GM23338 (cell line): ENCODE measurements around the gene CRYGD. TPM values are rescaled to one million over a fixed set of nuclear protein-coding genes. Genes with fewer than 3 reads are reported as not detected.
"Not testable (repeated sequence)": the region's sequence is repeated elsewhere in the genome, so short reads cannot be mapped to it uniquely, and the experiment has no call there.

Experiments
- ATAC-seq: fragments of 200-7000 bp; cut with Tn5 transposase; 3 replicates; pipeline ENCODE4 v1.9.1; 2020
- DNase-seq: peaks from one replicate; pipeline ENCODE4 v3.0.0-alpha.2; 2015; ENCODE audit warnings: low spot score
- H2AFZ ChIP-seq: fragments of 200-600 bp; sonication (generic); 2 replicates; pipeline ENCODE4 v1.8.0; 2016; ENCODE audit warnings: antibody characterized with exemption, mild to moderate bottlenecking, moderate library complexity
- H3F3A ChIP-seq: fragments of 200-600 bp; sonication (generic); replicated peaks from 2 replicates; pipeline ENCODE4 v1.8.0; 2017; ENCODE audit warnings: antibody characterized with exemption, mixed run types, low read depth
- H3K27ac ChIP-seq: fragments of 200-600 bp; sonication (generic); 2 replicates; pipeline ENCODE4 v1.6.1; 2016; ENCODE audit warnings: low read depth
- H3K27me3 ChIP-seq: fragments of 200-600 bp; sonication (generic); 2 replicates; pipeline ENCODE4 v1.8.0; 2016; ENCODE audit warnings: mild to moderate bottlenecking, mixed run types, moderate library complexity; ENCODE audit not compliant: insufficient read depth
- H3K36me3 ChIP-seq: fragments of 200-600 bp; sonication (generic); 2 replicates; pipeline ENCODE4 v1.8.0; 2016; ENCODE audit warnings: mild to moderate bottlenecking; ENCODE audit not compliant: insufficient read depth
- H3K4me1 ChIP-seq: fragments of 200-600 bp; sonication (generic); 2 replicates; pipeline ENCODE4 v1.8.0; 2016; ENCODE audit warnings: mild to moderate bottlenecking, moderate library complexity; ENCODE audit not compliant: insufficient read depth
- H3K4me2 ChIP-seq: fragments of 200-600 bp; sonication (generic); 2 replicates; pipeline ENCODE4 v1.7.1; 2017; ENCODE audit warnings: mixed run types
- H3K4me3 ChIP-seq: fragments of 200-600 bp; sonication (generic); 2 replicates; pipeline ENCODE4 v1.6.1; 2016; ENCODE audit warnings: mixed run types
- H3K79me2 ChIP-seq: fragments of 200-600 bp; sonication (generic); replicated peaks from 2 replicates; pipeline ENCODE4 v1.8.0; 2017; ENCODE audit warnings: mild to moderate bottlenecking; ENCODE audit not compliant: insufficient read depth
- H3K9me2 ChIP-seq: fragments of 200-600 bp; sonication (generic); 2 replicates; pipeline ENCODE4 v1.8.0; 2017; ENCODE audit not compliant: insufficient read depth
- H4K20me1 ChIP-seq: fragments of 200-600 bp; sonication (generic); replicated peaks from 2 replicates; pipeline ENCODE4 v1.8.0; 2017; ENCODE audit warnings: mild to moderate bottlenecking; ENCODE audit not compliant: insufficient read depth
- H3K27ac Mint-ChIP-seq: 2 replicates; pipeline ENCODE4 v1.8.0; 2020; ENCODE audit warnings: inconsistent platforms, mild to moderate bottlenecking, moderate library complexity, mixed read lengths
- H3K27me3 Mint-ChIP-seq: 3 replicates; pipeline ENCODE4 v1.8.0; 2022; ENCODE audit warnings: low read depth, mild to moderate bottlenecking, moderate library complexity, mixed read lengths, inconsistent platforms; ENCODE audit not compliant: insufficient read depth, poor library complexity
- H3K36me3 Mint-ChIP-seq: 3 replicates; pipeline ENCODE4 v1.8.0; 2021; ENCODE audit warnings: low read depth, mild to moderate bottlenecking, inconsistent platforms, moderate library complexity, mixed read lengths
- H3K4me1 Mint-ChIP-seq: 3 replicates; pipeline ENCODE4 v1.8.0; 2020; ENCODE audit warnings: mild to moderate bottlenecking, inconsistent platforms, mixed read lengths
- H3K4me3 Mint-ChIP-seq: 3 replicates; pipeline ENCODE4 v1.8.0; 2021; ENCODE audit warnings: moderate library complexity, mild to moderate bottlenecking, inconsistent platforms, mixed read lengths
- H3K9me3 Mint-ChIP-seq: 3 replicates; pipeline ENCODE4 v1.8.0; 2020; ENCODE audit warnings: moderate library complexity, mild to moderate bottlenecking, inconsistent platforms, mixed read lengths
- EZH2 ChIP-seq: fragments of 200-600 bp; sonication (generic); IDR thresholded peaks from one replicate; pipeline ENCODE4 v1.8.0; 2017; ENCODE audit warnings: antibody characterized with exemption, mild to moderate bottlenecking, low read depth; ENCODE audit not compliant: unreplicated experiment
- EZH2phosphoT487 ChIP-seq: fragments of 200-600 bp; sonication (generic); IDR thresholded peaks from one replicate; pipeline ENCODE4 v1.8.1; 2018; ENCODE audit warnings: antibody characterized with exemption; ENCODE audit not compliant: unreplicated experiment
- NANOG ChIP-seq: IDR thresholded peaks from 2 replicates; pipeline ENCODE4 v1.6.1; 2016; ENCODE audit warnings: antibody characterized with exemption, borderline replicate concordance
- ZNF331 ChIP-seq: fragments of 250-450 bp; sonication (Bioruptor Pico); IDR thresholded peaks from 2 replicates; pipeline ENCODE4 v1.5.0; 2020; ENCODE audit warnings: low read depth, mild to moderate bottlenecking, moderate library complexity
- polyA plus RNA-seq: library from polyadenylated mRNA; unstranded; fragments of >200 nt; fragmentation: Nextera tagmentation; extraction: Ambion mirVana; gene quantifications from 2 replicates; pipeline ENCODE4 v1.2.1, GENCODE V29; 2016
- total RNA-seq: library from RNA; depleted of rRNA; stranded (reverse); fragments of >200 nt; shearing (Covaris generic); gene quantifications from 2 replicates; pipeline ENCODE4 v1.2.3, GENCODE V29; 2014
- TF ChIP-seq, protein P1 (sequence below): IDR thresholded peaks from one replicate; pipeline ENCODE4 v1.6.1; 2018; ENCODE audit warnings: antibody characterized with exemption; ENCODE audit not compliant: unreplicated experiment
- TF ChIP-seq, protein P2 (sequence below), 2 experiments: fragments of 200-600 bp in 1 of 2; sonication (generic) in 1 of 2; conservative IDR thresholded peaks; 2 replicates each; pipeline versions ENCODE4 v1.5.1 to v1.6.1; 2016 to 2017; ENCODE audit warnings: antibody characterized with exemption in 2 of 2, low read depth in 2 of 2, mild to moderate bottlenecking in 2 of 2, moderate library complexity in 1 of 2
- TF ChIP-seq, protein P3 (sequence below): fragments of 250-450 bp; sonication (Bioruptor Pico); IDR thresholded peaks from 2 replicates; pipeline ENCODE4 v1.5.0; 2020; ENCODE audit warnings: mild to moderate bottlenecking, moderate library complexity

Gene CRYGD
- total and polyA plus RNA-seq, 2 experiments from 2014 or later, result 3.4 to 23.9 TPM

DNA sequence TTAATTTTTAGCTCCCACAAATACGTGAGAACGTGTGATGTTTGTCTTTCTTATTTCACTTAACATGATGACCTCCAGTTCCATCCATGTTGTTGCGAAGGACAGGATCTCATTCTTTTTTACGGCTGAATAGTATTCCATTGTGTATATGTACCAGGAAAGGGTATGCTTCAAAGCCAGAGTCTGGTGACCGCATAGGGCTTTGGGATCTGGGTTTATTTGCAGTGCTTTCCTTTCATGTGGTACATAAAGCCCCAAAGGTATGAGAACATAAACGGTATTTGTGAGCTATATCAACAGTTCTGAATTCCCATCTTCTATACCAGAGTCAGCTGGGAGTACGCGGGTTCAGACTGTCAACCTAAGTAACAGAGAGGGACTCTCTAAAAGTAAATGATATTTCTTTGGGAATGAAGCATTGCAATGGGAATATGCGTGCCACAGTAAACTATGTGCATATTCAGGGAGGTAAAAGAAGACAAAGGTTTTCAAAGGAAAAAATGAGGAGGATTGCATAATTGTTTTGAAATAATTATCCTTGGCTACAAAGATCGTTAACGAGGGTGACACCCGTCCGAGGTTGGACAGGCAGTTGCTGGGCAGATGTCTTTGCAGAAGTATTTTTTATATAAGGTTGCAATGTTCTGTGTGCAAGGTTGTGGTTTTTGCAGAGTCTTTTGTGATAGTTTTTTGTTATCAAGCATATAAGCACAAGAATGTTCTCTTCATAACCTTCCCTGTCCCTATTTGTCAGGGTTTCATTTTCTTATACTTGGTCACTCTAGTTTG is 24.4 kb downstream of the CRYGD start (continued):
- TF ChIP-seq, protein P1, sequence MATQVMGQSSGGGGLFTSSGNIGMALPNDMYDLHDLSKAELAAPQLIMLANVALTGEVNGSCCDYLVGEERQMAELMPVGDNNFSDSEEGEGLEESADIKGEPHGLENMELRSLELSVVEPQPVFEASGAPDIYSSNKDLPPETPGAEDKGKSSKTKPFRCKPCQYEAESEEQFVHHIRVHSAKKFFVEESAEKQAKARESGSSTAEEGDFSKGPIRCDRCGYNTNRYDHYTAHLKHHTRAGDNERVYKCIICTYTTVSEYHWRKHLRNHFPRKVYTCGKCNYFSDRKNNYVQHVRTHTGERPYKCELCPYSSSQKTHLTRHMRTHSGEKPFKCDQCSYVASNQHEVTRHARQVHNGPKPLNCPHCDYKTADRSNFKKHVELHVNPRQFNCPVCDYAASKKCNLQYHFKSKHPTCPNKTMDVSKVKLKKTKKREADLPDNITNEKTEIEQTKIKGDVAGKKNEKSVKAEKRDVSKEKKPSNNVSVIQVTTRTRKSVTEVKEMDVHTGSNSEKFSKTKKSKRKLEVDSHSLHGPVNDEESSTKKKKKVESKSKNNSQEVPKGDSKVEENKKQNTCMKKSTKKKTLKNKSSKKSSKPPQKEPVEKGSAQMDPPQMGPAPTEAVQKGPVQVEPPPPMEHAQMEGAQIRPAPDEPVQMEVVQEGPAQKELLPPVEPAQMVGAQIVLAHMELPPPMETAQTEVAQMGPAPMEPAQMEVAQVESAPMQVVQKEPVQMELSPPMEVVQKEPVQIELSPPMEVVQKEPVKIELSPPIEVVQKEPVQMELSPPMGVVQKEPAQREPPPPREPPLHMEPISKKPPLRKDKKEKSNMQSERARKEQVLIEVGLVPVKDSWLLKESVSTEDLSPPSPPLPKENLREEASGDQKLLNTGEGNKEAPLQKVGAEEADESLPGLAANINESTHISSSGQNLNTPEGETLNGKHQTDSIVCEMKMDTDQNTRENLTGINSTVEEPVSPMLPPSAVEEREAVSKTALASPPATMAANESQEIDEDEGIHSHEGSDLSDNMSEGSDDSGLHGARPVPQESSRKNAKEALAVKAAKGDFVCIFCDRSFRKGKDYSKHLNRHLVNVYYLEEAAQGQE, result no peak
- TF ChIP-seq ZNF331 (CRISPR knock-in tag) (no peak), EZH2 (no peak)
- TF ChIP-seq, protein P2, sequence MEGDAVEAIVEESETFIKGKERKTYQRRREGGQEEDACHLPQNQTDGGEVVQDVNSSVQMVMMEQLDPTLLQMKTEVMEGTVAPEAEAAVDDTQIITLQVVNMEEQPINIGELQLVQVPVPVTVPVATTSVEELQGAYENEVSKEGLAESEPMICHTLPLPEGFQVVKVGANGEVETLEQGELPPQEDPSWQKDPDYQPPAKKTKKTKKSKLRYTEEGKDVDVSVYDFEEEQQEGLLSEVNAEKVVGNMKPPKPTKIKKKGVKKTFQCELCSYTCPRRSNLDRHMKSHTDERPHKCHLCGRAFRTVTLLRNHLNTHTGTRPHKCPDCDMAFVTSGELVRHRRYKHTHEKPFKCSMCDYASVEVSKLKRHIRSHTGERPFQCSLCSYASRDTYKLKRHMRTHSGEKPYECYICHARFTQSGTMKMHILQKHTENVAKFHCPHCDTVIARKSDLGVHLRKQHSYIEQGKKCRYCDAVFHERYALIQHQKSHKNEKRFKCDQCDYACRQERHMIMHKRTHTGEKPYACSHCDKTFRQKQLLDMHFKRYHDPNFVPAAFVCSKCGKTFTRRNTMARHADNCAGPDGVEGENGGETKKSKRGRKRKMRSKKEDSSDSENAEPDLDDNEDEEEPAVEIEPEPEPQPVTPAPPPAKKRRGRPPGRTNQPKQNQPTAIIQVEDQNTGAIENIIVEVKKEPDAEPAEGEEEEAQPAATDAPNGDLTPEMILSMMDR (conservative IDR thresholded peaks at IDR 0.05; ENCODE audit: low read depth in 2 of 2), result no peak

DNA sequence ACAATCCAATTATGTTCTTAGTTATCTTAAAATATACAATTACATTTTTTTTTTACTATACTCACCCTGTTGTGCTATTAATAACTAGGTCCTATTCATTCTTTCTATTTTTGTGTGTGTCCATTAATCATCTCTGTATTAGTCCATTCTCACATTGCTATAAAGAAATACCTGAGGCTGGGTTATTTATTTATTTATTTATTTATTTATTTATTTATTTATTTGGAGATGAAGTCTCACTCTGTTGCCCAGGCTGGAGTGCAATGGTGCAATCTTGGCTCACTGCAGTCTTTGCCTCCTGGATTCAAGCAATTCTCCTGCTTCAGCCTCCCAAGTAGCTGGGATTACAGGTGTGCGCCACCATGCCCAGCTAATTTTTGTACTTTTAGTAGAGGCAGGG is 25.6 kb downstream of the CRYGD start:
- H3K4me3 Mint-ChIP-seq, H3K36me3 ChIP-seq: not testable (repeated sequence)

DNA sequence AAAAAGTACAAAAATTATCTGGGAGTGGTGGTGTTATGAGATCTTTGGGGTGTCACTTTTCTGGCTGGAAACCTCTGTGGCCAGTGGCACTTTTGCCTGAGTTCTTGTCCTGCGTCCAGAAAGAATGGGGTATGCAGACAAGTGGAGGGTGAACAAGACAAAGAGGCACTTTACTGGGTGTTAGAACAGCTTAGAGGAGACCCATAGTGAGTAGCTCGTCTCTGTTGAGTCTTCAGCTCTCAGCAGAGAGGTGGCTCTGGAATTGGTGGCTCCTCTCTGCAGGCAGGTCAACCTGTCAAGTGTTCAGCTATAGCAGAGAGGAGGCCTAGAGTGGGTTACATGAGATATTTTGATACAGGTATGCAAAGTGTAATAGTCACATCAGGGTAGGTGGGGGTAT is 26.1 kb downstream of the CRYGD start:
- Histone ChIP-seq H4K20me1 (no peaks in the 10 kb centered on the region), H3K4me1 (peaks cover 10% of the 10 kb centered on the region), H3K4me3 (no peak overlapping the region), H3K27me3 (no peaks in the 10 kb centered on the region), H3K4me2 (no peak overlapping the region), H3K36me3 (no peaks in the 10 kb centered on the region), H2AFZ (no peak overlapping the region), H3F3A (no peaks in the 10 kb centered on the region), H3K79me2 (no peaks in the 10 kb centered on the region), H3K27ac (no peak overlapping the region), H3K9me2 (no peaks in the 10 kb centered on the region)
- Mint-ChIP-seq H3K27me3 (peaks cover 3% of the 10 kb centered on the region), H3K27ac (no peak overlapping the region), H3K4me3 (no peak overlapping the region), H3K4me1 (peaks cover 8% of the 10 kb centered on the region), H3K36me3 (no peaks in the 10 kb centered on the region), H3K9me3 (no peaks in the 10 kb centered on the region)
- DNase-seq (no peak), ATAC-seq (no peak)
- no peak for TF ChIP-seq EZH2
- TF ChIP-seq EZH2phosphoT487, result no peak
- TF ChIP-seq ZNF331 (CRISPR knock-in tag), result no peak
- no peak for TF ChIP-seq NANOG
- TF ChIP-seq, protein P3, sequence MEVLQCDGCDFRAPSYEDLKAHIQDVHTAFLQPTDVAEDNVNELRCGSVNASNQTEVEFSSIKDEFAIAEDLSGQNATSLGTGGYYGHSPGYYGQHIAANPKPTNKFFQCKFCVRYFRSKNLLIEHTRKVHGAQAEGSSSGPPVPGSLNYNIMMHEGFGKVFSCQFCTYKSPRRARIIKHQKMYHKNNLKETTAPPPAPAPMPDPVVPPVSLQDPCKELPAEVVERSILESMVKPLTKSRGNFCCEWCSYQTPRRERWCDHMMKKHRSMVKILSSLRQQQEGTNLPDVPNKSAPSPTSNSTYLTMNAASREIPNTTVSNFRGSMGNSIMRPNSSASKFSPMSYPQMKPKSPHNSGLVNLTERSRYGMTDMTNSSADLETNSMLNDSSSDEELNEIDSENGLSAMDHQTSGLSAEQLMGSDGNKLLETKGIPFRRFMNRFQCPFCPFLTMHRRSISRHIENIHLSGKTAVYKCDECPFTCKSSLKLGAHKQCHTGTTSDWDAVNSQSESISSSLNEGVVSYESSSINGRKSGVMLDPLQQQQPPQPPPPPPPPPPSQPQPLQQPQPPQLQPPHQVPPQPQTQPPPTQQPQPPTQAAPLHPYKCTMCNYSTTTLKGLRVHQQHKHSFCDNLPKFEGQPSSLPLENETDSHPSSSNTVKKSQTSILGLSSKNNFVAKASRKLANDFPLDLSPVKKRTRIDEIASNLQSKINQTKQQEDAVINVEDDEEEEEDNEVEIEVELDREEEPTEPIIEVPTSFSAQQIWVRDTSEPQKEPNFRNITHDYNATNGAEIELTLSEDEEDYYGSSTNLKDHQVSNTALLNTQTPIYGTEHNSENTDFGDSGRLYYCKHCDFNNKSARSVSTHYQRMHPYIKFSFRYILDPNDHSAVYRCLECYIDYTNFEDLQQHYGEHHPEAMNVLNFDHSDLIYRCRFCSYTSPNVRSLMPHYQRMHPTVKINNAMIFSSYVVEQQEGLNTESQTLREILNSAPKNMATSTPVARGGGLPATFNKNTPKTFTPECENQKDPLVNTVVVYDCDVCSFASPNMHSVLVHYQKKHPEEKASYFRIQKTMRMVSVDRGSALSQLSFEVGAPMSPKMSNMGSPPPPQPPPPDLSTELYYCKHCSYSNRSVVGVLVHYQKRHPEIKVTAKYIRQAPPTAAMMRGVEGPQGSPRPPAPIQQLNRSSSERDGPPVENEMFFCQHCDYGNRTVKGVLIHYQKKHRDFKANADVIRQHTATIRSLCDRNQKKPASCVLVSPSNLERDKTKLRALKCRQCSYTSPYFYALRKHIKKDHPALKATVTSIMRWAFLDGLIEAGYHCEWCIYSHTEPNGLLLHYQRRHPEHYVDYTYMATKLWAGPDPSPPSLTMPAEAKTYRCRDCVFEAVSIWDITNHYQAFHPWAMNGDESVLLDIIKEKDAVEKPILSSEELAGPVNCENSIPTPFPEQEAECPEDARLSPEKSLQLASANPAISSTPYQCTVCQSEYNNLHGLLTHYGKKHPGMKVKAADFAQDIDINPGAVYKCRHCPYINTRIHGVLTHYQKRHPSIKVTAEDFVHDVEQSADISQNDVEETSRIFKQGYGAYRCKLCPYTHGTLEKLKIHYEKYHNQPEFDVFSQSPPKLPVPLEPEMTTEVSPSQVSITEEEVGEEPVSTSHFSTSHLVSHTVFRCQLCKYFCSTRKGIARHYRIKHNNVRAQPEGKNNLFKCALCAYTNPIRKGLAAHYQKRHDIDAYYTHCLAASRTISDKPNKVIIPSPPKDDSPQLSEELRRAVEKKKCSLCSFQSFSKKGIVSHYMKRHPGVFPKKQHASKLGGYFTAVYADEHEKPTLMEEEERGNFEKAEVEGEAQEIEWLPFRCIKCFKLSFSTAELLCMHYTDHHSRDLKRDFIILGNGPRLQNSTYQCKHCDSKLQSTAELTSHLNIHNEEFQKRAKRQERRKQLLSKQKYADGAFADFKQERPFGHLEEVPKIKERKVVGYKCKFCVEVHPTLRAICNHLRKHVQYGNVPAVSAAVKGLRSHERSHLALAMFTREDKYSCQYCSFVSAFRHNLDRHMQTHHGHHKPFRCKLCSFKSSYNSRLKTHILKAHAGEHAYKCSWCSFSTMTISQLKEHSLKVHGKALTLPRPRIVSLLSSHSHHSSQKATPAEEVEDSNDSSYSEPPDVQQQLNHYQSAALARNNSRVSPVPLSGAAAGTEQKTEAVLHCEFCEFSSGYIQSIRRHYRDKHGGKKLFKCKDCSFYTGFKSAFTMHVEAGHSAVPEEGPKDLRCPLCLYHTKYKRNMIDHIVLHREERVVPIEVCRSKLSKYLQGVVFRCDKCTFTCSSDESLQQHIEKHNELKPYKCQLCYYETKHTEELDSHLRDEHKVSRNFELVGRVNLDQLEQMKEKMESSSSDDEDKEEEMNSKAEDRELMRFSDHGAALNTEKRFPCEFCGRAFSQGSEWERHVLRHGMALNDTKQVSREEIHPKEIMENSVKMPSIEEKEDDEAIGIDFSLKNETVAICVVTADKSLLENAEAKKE, result no peak

More for the DNA sequence above, 25.6 kb downstream of the CRYGD start:
- DNase-seq, H3K36me3 Mint-ChIP-seq, H3F3A ChIP-seq, H3K9me2 ChIP-seq, H3K27me3 ChIP-seq, H3K27ac ChIP-seq, H2AFZ ChIP-seq, H3K79me2 ChIP-seq, H3K4me2 ChIP-seq, H3K27me3 Mint-ChIP-seq, H3K27ac Mint-ChIP-seq, H3K4me3 ChIP-seq, H4K20me1 ChIP-seq, ATAC-seq, H3K9me3 Mint-ChIP-seq: not testable (repeated sequence)
- H3K4me1 Mint-ChIP-seq, result peaks cover 11% of the 10 kb centered on the region
- H3K4me1 ChIP-seq, result peaks cover 13% of the 10 kb centered on the region
